ENCODE data around the gene ZSCAN1.

DNA sequence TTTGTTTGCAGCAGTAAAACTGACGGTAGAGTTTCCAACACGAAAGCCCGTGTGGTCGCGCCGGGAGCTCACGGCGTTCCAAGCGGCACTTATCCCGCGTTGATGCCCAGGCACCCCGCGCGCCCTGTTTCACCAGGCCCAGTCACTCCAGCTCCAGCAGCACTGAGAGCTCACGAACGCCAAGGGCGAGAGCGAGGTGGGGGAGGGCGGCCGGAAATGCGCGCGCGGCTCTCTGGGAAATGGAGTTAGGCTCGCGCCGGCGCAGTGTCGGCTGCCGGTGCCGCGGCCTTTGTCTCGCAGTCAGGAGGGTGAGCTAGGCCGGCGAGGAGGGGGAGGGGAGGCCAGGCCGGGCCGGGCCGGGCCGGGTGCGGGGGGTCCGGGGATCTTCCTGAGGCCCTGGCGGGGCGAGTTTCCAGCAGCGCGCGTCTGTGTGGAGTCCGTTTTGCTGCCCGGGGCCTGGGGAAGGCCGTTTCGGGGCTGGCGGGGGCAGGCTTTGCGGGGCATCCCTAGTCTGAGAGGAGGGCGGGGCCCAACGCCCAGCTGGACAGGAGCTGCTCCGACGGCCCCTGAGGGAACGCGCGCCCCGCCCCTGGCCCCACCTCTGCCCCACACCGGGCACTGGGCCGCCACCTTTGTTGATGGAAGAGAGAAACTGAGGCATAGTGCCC, 25.3 kb downstream of the ZSCAN1 start, which contains the start of gene ZNF135:
- TF ChIP-seq, protein P1, sequence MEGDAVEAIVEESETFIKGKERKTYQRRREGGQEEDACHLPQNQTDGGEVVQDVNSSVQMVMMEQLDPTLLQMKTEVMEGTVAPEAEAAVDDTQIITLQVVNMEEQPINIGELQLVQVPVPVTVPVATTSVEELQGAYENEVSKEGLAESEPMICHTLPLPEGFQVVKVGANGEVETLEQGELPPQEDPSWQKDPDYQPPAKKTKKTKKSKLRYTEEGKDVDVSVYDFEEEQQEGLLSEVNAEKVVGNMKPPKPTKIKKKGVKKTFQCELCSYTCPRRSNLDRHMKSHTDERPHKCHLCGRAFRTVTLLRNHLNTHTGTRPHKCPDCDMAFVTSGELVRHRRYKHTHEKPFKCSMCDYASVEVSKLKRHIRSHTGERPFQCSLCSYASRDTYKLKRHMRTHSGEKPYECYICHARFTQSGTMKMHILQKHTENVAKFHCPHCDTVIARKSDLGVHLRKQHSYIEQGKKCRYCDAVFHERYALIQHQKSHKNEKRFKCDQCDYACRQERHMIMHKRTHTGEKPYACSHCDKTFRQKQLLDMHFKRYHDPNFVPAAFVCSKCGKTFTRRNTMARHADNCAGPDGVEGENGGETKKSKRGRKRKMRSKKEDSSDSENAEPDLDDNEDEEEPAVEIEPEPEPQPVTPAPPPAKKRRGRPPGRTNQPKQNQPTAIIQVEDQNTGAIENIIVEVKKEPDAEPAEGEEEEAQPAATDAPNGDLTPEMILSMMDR (IDR thresholded peaks at IDR 0.05) = no peak
- peak in 1 of 2 donors; percentile 31 for TF ChIP-seq POLR2A (IDR thresholded peaks at IDR 0.05)

Measured in heart left ventricle (tissue), 13 donors.